Measurements from ENCODE around the gene INTS1. TPM values are rescaled to one million over a fixed set of nuclear protein-coding genes. Genes with fewer than 3 reads are reported as not detected.

INTS1 gene
- polyA plus RNA-seq, 3 donors: 53.1 to 56.4 (median 54.7) TPM

GRCh38 chr7:1543826-1544177 lies 39.6 kb upstream of the INTS1 start:
- no peak for DNase-seq (ENCODE audit: low read depth in 3 of 3, low spot score in 2 of 3)

GRCh38 chr7:1542841-1543747 lies 38.9 kb upstream of the INTS1 start:
- DNase-seq (ENCODE audit: low read depth in 3 of 3, low spot score in 2 of 3): no peak

- DNase-seq (ENCODE audit: low read depth in 3 of 3, low spot score in 2 of 3): no peak
Measured at GRCh38 chr7:1542329-1542728, 38.1 kb upstream of the INTS1 start.

DNA sequence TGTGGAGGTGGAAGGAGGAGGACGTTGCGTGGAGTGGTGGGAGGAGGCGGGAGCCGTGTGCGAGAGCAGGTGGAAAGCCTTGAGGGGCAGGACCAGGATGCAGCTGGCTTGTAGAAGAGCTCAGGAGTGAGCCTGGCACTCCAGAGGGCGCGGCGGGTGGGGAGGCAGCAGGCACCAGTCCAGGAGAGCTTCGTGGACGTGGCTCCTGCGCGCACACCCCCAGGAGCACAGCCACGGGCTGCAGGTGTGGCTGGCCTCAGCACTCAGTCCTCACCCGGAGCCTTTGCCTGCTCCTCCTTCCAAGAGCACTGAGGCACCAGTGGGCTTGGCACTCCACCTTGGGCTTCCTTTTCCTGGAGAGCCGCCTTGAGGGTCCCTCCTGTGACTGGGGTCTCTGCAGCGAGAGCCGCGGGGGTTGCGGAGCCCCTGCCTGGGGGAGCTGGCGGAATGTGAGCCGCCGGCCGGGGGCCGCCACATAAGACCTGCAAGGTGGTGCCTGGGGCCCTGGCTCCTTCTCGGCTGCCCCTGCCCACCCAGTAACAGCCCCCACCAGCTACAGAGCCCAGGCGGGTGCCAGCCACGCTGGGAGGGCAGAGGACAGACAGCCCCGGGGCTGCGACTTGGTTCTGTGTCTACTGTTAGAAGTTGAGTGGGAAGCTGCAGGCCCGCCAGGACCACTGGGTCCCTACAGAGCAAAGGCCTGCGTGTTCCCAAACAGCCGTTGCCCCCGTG lies 37.4 kb upstream of the INTS1 start:
- no peak for DNase-seq (ENCODE audit: low read depth in 3 of 3, low spot score in 2 of 3)

GRCh38 chr7:1540776-1541271 lies 36.6 kb upstream of the INTS1 start:
- no peak for DNase-seq (ENCODE audit: low read depth in 3 of 3, low spot score in 2 of 3)

DNA sequence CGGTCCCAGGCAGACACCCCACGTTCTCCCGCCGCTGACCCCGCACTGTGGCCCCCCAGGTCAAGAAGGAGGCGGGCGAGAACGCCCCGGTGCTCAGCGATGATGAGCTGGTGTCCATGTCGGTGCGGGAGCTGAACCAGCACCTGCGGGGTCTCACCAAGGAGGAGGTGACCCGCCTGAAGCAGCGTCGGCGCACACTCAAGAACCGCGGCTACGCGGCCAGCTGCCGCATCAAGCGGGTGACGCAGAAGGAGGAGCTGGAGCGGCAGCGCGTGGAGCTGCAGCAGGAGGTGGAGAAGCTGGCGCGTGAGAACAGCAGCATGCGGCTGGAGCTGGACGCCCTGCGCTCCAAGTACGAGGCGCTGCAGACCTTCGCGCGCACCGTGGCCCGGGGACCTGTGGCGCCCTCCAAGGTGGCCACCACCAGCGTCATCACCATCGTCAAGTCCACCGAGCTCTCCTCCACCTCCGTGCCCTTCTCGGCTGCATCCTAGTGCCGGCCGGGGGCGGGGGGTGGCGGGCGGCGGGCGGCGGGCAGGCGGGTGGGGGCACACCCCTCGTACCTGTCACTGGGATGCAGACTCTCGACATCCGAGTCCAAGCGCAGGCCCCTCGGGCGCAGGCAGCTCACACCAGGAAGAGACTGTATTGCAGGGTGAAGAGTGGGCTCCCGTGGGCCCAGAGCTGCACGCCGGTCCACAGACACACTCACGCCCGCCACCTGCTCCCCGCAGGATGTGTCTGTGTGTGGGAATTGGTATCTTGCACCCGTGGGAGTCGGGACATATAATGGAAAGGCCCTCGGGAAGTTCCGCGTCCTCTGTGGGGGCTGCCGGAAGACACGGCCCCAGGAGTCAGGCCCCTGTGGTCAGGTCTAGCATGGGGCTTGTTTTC lies 35.9 kb upstream of the INTS1 start:
- no peak for DNase-seq (ENCODE audit: low read depth in 3 of 3, low spot score in 2 of 3)

DNA sequence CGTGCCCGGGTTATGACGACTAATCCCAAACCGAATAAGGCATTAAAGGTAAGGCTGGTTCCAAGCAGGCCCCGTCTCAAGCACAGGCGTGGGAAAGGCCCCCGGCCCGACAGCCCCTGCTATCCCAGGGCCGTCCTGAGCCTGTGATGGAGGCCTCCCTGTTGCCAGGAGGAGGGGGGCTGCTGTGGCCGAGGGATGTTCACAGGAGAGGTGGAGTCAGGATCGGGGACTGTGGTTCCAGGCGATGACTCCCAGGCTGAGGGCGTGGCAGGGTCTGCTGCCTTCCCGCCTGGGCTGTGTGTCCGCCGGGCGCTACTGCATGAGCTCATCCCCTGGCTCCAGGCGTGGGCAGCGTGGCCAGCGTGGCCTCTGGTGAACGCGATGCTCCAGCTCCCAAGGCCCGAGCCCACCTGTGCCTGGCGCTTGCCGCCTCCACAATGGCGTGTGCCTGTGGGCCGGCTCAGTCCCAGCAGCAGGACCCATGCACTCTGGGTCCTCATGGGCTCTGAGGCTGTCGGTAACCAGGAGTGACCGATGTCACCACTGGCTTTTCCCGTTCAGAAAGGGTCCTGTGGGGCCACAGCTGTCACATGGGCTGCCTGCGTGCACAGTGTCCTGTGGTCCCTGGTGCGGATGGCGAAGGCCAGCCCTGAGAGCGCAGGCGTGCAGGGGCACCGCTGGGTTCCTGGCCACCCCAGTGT lies 35.1 kb upstream of the INTS1 start:
- DNase-seq (ENCODE audit: low read depth in 3 of 3, low spot score in 2 of 3): no peak

DNA sequence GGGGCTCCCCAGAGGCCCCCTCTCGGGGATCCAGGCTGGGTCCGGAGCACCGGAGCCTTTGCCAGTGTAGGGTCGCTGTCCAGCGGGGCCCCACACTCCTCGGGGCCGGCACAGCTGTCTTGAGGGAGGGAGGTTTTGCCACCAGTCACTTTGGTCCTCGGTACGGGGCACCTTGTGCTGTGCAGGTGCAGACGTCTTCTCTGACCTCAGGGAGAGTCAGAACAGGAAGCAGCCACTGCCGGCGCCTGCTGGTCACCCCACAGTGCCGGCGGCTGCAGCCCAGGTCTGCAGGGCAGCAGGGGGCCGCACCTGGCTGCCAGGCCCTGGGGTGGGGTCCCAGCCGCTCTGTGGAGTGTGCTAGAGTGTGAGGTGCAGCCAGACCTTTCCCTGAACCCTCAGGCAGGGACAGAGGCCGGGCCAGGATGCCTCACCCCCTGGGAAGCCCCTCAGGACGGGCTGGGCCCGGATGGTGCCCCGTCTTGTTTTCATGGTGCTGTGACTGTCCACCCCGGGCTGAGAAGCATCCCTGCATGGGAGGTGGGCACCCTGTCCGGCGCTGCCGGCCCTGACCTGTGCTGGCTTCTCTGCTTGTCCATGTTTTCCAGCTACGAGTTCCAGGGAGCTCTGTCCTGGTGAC lies 34.5 kb upstream of the INTS1 start:
- no peak for DNase-seq (ENCODE audit: low read depth in 3 of 3, low spot score in 2 of 3)

GRCh38 chr7:1537535-1538412 lies 33.6 kb upstream of the INTS1 start:
- peak; percentile 76 to 90 (median 88) for DNase-seq (ENCODE audit: low read depth in 3 of 3, low spot score in 2 of 3)

DNA sequence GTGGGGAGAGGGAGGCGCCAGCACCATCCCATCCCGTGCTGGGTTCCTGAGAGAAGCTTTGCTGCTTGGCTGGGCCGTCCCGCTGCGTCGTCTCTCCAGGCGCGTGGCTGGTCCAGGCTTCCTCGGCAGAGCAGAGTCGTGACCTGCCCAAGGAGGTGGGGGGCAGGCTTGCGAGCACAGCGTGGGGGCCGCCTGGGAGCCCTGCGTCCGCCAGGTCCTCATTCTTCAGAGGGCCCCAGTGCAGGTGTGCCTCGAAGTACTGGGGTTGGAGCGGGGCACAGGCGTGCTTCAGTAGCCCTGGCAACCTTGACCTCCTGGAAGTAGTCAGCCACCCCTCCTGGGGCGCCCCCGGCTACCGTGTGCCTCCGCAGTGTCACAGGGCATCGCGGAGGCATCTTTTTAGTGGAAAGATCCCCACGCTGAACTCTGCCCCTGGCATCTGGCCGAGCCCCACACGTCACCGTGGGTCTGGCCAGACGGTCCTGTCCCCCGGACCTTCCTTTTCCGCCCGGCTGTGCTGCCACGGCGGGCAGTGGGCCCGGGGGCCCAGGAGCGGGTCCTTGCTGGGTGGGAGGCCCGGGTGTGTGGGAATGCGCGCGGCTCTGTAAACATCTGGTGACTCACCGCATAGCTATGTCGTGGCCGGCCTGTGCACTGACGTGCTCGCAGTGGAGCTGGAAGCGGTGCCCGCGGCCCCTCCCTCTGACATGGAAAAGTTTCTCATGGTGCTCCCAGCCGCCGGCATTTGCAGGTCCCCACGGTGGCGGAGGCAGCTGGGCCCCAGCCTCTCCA lies 32.8 kb upstream of the INTS1 start:
- peak; percentile 73 to 86 (median 84) for DNase-seq (ENCODE audit: low read depth in 3 of 3, low spot score in 2 of 3)

GRCh38 chr7:1536455-1536742 lies 32.2 kb upstream of the INTS1 start:
- DNase-seq (ENCODE audit: low read depth in 3 of 3, low spot score in 2 of 3): no peak

DNA sequence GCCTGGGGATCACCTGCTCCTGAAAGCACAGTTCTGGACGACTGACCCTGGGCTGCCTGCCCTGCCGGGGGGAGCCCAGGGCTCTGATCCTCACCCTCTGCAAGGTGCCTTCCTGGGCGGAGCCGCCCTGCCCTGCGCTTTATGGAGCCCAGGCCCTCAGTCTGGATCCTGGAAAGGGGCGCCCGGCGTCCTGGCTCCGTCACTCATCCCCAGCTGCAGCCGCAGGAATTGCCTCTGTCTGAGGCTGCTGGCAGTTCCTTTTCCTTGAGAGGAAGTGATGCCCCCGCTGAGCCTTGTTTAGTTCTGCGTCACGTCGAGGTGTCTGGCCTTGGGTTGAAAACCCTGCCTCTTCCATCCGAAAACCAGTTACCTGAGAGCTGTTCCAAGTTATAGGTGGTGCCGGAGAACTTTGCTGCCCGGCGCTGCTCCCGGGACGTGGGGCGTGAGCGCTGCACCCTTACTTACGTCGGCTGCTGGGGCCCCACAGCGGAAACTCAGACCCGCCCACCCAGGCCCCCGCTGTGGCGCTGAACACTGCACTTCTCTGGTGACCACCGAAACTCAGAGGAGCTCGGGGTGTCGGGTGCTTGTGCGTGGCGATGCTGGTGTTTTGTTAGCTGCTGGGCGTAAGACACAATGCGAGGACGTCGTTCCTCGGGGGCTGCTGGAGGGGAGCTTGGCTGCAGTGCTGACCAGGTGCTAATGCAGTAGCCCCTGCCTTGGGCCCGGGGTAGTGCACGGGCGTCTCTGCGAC lies 31.7 kb upstream of the INTS1 start:
- no peak for DNase-seq (ENCODE audit: low read depth in 3 of 3, low spot score in 2 of 3)

DNA sequence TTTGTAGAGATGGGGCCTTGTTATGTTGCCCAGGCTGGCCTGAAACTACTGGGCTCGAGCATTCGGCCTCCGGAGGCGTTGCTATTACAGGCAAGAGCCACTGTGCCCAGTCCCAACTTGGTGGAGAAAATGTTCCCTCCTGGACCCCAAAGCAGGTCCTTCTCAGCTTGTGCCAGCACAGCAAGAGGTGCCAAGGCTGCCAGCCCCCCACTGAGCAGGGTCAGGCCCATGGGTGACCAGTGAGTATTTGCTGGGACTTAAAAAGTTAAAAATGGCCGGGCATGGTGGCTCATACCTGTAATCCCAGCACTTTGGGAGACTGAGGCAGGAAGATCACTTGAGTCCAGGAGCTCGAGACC lies 30.9 kb upstream of the INTS1 start:
- DNase-seq (ENCODE audit: low read depth in 3 of 3, low spot score in 2 of 3): no peak

DNA sequence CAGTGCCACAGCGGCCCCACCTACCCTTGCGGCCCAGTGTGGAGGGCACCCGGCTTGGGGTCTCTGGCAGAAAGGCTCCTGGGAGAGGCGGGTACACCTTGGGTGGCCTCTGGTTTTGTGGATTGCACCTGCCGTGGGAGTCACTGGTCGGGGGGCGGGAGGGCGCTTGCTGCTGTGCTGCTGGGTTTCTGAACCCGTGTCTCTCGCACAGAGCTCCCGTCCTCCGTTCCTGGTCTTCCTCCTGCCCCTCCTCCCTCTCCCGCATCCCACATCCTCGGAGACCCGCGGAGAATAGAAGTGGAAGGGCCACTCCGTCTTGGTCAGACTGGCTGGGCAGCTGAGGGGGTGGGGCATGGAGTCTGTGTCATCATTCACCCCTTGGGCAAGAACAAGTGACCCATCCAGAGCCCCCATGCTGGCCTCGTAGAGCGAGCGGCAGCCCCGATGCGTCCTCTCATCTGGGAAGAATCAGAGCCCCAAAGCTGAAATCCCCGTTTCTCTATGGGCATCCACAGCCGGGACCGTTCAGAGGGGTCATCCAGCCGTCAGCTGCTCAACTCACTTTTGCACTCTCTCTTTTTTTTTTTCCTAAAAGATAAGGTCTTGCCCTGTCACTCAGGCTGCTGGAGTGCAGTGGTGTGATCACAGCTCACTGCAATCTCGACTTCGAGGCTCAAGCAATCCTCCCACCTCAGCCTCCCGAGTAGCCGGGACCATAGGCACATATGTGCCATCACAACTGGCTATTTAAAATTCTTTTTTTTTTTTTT lies 30.3 kb upstream of the INTS1 start:
- no peak for DNase-seq (ENCODE audit: low read depth in 3 of 3, low spot score in 2 of 3)

- DNase-seq (ENCODE audit: low read depth in 3 of 3, low spot score in 2 of 3): no peak
Measured at GRCh38 chr7:1533547-1534329, 29.5 kb upstream of the INTS1 start.

DNA sequence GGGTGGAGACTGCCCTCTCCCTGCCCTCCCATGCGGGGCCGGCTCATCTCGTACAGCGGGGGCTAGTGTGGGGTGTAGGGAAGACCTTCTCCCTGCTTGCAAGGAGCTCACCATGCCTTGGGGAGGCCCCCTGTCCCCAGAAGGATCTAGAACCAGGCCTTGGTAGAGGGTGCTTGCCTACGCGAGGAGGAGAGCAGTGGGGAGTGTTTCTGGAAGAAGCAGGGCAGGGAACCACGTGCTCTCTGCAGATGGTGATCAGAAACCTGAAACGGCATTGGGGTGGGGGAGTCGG lies 29.0 kb upstream of the INTS1 start:
- no peak for DNase-seq (ENCODE audit: low read depth in 3 of 3, low spot score in 2 of 3)

Data from right renal cortex interstitium (tissue), 3 donors.